ENCODE data around the gene BBLN. TPM values are rescaled to one million over a fixed set of nuclear protein-coding genes. Genes with fewer than 3 reads are reported as not detected.

Gene BBLN
- polyA plus RNA-seq, 6 donors from 2014 or later: 74.7 to 98.3 (median 93.5) TPM

DNA sequence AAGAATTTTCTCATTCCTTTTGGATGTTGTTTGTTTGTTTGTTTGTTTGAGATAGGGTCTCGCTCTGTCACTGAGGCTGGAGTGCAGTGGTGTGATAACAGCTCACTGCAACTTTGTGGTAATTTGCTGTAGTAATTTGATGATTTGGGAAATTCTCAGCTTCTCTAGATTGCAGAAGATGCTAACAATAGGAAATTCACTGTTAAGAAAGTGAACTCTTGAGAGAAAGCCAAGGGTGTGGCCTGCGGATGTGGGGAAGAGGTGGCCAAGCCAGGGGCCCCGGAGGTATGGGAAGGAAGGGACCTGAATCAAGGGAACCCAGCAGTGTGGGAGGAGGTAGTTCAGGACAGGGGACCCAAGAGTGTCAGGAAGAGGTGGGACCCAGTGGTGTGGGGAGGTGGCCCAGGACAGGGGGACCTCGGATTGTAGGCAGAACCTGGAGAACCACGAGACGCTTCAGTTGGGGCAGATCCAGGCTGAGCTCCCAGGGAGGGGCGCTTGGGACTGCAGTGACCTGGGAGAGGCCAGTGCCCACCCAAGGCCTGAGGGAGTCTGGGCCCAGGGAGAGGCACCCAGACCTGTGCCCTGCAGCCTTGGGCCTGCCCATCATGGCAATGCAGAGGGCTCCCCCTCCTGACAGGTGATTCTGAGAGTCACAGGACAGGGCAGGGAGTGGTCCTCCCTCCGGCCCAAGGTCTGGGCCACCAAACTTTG is 16.4 kb upstream of the BBLN start:
- H3K4me1 Mint-ChIP-seq: peaks cover 0 to 3% (median 0%) of the 10 kb centered on the region in 3 donors

DNA sequence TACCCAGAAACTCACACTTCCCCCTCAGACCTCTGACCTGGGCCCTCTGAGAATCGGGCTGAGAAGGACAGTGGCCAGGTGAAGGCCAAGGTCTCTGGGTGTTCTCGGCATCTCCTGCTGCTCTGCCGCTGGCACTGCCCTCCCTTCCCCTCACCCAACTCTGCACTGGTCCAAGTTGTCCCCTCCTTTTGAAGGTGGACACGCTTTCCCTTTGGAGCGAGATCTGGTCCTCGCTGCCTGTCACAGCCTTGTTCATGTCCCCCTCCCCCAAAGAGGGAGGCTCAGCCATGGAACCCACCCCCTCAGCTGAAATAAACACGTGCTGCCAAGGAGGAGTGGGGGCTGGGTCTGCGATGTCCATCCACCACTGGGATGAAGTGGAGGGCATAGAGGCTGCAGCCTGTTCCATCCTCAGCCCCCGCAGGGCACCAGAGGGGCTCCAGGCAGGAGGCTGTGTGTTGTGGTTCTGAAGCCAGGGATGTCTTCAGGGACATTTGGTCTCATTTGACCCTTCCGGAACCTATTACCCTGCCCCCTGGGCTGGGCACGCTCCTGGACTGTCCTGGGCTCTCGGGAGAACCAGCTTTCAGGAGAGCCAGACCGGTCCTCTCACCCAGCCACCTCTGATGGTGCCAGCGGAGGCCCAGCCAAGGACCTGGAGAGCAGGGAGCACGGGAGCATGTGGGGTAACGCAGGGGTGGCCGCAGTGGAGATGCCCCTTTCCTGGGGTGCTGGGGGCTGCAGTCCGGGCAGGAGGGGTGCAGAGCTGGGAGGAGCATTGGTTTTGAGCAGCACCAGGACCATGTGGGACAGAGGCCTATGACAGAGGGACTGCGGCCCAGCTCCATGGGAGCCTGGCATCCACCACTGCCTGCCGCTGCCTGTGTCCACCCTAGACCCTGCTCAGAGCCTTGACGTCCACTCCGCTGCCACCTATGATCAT is 15.6 kb upstream of the BBLN start:
- Mint-ChIP-seq H3K27ac (no peak overlapping the region), H3K27me3 (peaks cover 0 to 7% (median 0%) of the 10 kb centered on the region in 3 donors), H3K9me3 (no peaks in the 10 kb centered on the region), H3K4me3 (no peak overlapping the region), H3K4me1 (peaks cover 0 to 3% (median 0%) of the 10 kb centered on the region in 3 donors), H3K36me3 (no peaks in the 10 kb centered on the region)
- DNase-seq (no peak), ATAC-seq (ENCODE audit: low read depth in 2 of 2) (no peak)

More for the DNA sequence above, 16.4 kb upstream of the BBLN start:
- H3K4me3 Mint-ChIP-seq: no peak overlapping the region
- ATAC-seq (ENCODE audit: low read depth in 2 of 2) (no peak), DNase-seq (no peak)
- H3K27me3 Mint-ChIP-seq: peaks cover 0 to 7% (median 0%) of the 10 kb centered on the region in 3 donors
- no peaks in the 10 kb centered on the region for H3K9me3 Mint-ChIP-seq
- H3K27ac Mint-ChIP-seq: peak overlapping the region in 1 of 6 donors; percentile 36
- H3K36me3 Mint-ChIP-seq: no peaks in the 10 kb centered on the region

GRCh38 chr9:128145536-128145935 is 14.5 kb upstream of the BBLN start:
- peaks cover 0 to 7% (median 3%) of the 10 kb centered on the region in 3 donors for H3K27me3 Mint-ChIP-seq
- ATAC-seq (ENCODE audit: low read depth in 2 of 2) (no peak), DNase-seq (no peak)
- peaks cover 0 to 3% (median 0%) of the 10 kb centered on the region in 3 donors for H3K4me1 Mint-ChIP-seq
- H3K9me3 Mint-ChIP-seq: no peaks in the 10 kb centered on the region
- no peaks in the 10 kb centered on the region for H3K36me3 Mint-ChIP-seq
- no peak overlapping the region for H3K27ac Mint-ChIP-seq
- H3K4me3 Mint-ChIP-seq: no peak overlapping the region

DNA sequence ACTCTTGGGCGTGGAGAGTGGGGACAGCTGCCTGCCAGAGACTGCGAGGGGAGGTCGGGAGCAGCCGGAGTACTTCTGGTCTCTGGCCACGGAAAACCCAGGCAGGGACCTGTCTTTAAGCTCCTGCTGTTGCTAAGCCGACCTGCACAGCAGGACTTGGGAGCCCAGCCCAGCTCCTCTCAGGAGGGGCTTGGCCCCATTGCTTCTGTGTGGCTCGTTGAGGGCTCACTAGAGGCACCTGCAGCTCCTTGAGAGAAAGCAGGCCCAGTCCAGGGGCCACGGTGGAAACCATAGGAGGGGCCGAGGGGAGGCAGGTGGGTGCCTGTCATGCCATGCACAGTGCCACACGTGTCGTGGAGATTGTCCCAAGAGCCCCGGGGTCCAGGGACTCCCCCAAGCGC is 14.1 kb upstream of the BBLN start:
- Mint-ChIP-seq H3K27ac (no peak overlapping the region), H3K4me3 (no peak overlapping the region), H3K4me1 (peaks cover 0 to 7% (median 0%) of the 10 kb centered on the region in 3 donors), H3K36me3 (no peaks in the 10 kb centered on the region), H3K9me3 (no peaks in the 10 kb centered on the region), H3K27me3 (peaks cover 0 to 7% (median 7%) of the 10 kb centered on the region in 3 donors)
- DNase-seq (no peak), ATAC-seq (ENCODE audit: low read depth in 2 of 2) (no peak)

DNA sequence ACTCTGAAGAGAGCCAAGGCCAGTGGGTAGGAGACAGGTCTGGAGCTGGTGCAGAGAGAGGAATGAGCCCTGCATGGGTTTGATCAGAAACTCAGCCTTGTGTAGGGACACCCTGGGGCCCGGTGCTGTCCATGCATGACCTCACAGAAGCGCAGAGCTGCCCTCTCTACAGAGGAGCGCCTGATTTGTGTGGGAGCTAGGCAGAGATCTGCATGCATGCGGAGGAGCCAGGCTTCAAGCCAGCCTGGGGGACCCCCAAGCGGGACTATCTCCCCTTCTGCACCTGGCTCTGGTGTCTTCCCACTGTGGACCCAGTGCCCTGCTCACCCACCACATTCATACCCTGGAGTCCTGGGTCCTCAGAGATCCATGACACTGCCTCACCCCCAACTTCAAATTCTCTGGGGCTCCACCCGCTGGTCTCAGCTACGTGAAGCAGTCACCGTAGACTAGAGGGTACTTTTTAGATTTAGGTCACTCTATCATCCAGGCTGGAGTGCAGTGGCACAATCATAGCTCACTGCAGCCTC is 13.4 kb upstream of the BBLN start:
- ATAC-seq (ENCODE audit: low read depth in 2 of 2) (no peak), DNase-seq (no peak)
- Mint-ChIP-seq H3K4me3 (no peak overlapping the region), H3K4me1 (peaks cover 0 to 9% (median 0%) of the 10 kb centered on the region in 3 donors), H3K36me3 (no peaks in the 10 kb centered on the region), H3K27ac (peak overlapping the region in 1 of 6 donors; percentile 28), H3K27me3 (peaks cover 0 to 10% (median 7%) of the 10 kb centered on the region in 3 donors), H3K9me3 (no peaks in the 10 kb centered on the region)

DNA sequence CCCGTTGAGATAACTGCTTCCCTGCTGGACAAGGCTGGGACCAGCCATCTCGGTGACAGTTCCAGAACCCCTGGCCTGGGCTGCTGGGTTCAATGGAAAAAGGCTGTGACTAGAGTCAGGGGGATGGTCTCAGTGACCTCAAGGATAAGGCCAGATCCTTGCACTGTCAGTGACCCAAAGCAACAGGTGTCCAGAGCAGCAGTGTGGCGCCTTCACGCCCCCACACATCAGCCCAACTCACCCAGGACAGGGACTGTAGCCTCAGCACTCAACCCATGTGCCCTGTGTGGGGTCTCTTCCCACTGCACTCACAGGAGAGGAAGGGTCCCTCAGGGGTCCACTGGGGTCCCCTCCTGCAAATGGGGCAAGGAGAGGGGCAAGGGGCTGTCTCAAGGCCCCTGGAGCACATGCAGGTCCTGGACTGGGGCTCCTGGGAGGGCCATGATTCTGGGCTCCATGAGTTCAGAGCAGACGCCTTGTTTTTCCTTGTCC is 11.5 kb upstream of the BBLN start:
- no peak overlapping the region for H3K4me3 Mint-ChIP-seq
- no peak for DNase-seq
- ATAC-seq (ENCODE audit: low read depth in 2 of 2): no peak
- H3K36me3 Mint-ChIP-seq: no peaks in the 10 kb centered on the region
- peaks cover 0 to 6% (median 0%) of the 10 kb centered on the region in 3 donors for H3K4me1 Mint-ChIP-seq
- peak overlapping the region in 1 of 6 donors; percentile 42 for H3K27ac Mint-ChIP-seq
- peaks cover 0 to 10% (median 0%) of the 10 kb centered on the region in 3 donors for H3K27me3 Mint-ChIP-seq
- no peaks in the 10 kb centered on the region for H3K9me3 Mint-ChIP-seq

DNA sequence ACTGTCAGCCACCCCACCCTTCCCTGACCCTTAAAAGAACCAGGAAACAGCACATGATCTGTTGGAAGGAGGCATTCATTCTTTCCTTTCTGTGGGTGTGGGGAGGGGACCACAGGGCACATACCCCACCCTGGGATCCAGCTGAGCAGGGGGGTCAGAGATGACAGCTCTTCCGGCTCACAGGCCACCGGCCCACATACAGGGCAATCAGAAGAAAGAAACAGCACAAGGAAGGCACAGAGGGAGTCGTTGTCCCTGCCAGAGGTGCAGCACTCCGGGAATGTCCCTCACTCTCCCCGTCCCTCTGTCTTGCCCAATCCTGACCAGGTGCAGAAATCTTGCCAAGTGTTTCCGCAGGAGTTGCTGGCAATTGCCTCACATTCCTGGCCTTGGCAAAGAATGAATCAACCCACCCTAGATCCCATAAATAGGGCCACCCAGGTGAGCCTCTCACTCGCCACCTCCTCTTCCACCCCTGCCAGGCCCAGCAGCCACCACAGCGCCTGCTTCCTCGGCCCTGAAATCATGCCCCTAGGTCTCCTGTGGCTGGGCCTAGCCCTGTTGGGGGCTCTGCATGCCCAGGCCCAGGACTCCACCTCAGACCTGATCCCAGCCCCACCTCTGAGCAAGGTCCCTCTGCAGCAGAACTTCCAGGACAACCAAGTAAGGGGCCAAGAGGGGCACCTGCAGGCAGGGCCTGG is 10.9 kb upstream of the BBLN start, which contains the start of gene LCN2:
LCN2 (plus strand) TSS at position 453 of the 701 bp plus-strand sequence; CDS start at position 526, 73 bp downstream.
- no peak for DNase-seq
- ATAC-seq (ENCODE audit: low read depth in 2 of 2): no peak
- H3K36me3 Mint-ChIP-seq: no peaks in the 10 kb centered on the region
- peaks cover 0 to 6% (median 0%) of the 10 kb centered on the region in 3 donors for H3K4me1 Mint-ChIP-seq
- H3K4me3 Mint-ChIP-seq: no peak within 1 kb of the TSS
- peak within 1 kb of the TSS in 2 of 6 donors; percentile 36 to 42 for H3K27ac Mint-ChIP-seq
- no peaks in the 10 kb centered on the region for H3K9me3 Mint-ChIP-seq
- peaks cover 0 to 10% (median 0%) of the 10 kb centered on the region in 3 donors for H3K27me3 Mint-ChIP-seq

DNA sequence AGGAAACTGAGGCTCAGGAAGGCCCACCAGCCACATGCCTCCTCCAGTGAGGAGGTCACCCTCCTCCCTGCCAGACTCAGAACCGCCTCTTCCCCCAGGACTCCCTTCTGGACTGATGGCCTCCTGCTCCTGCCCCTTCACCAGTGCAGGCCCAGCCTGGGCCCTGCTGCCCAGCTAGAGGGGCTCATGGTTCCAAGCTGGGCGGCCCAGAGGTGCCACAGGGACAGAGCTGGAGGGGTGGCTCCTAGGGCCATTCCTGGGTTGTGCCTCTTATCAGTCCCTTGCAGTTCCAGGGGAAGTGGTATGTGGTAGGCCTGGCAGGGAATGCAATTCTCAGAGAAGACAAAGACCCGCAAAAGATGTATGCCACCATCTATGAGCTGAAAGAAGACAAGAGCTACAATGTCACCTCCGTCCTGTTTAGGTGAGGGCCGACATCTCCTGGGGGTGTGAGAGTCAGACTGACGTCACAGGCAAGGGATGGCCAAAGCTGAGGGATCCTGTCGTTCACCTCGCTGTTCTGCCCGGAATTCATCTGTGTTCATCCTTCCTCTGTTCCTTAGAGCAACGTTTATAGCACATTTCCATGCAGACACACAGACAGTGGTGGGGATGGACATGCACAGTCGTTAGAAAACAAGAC is 10.0 kb upstream of the BBLN start:
- H3K4me1 Mint-ChIP-seq: peaks cover 0 to 6% (median 0%) of the 10 kb centered on the region in 3 donors
- no peaks in the 10 kb centered on the region for H3K36me3 Mint-ChIP-seq
- no peak for DNase-seq
- H3K27ac Mint-ChIP-seq: peak overlapping the region in 1 of 6 donors; percentile 36
- no peaks in the 10 kb centered on the region for H3K9me3 Mint-ChIP-seq
- no peak for ATAC-seq (ENCODE audit: low read depth in 2 of 2)
- no peak overlapping the region for H3K4me3 Mint-ChIP-seq
- peaks cover 0 to 10% (median 0%) of the 10 kb centered on the region in 3 donors for H3K27me3 Mint-ChIP-seq

DNA sequence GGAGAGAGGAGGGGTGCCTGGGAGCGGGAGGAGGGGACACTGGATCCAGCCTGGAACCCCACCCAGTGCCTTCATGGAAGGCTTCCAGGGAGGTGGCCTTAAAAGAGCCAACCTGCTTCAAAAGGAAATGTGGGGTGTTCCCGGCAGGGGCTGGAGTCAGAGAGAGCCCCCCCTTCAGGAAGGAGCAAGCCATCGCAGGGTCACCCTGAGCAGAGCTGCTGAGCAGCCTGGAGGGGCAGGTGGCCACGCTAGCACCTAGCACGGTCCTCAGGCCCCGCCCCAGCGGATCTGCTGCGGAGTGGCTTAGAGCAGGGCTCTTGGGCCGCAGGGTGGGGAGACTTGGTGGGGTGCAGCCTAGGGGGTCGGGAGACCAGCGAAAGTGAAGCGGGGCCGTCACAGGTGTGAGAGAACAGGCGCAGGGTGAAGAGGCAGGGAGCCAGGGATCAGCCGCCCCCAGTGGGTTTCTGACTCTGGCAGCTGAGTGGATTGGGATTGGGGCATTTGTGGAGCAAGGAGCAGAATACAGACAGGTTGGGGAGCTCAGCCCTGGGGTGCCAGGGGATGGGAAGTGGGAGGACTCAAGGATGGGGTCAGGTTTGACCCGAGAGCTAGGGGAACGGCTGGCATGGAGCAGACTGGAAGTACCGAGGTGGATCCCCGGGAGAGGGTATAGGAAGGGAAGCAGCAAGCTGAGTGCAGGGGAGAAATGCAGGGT is 9.3 kb upstream of the BBLN start:
- Mint-ChIP-seq H3K27me3 (peaks cover 0 to 10% (median 0%) of the 10 kb centered on the region in 3 donors), H3K9me3 (no peaks in the 10 kb centered on the region), H3K36me3 (no peaks in the 10 kb centered on the region), H3K27ac (peak overlapping the region in 3 of 6 donors; percentile 24 to 67 (median 42)), H3K4me1 (peaks cover 0 to 6% (median 0%) of the 10 kb centered on the region in 3 donors), H3K4me3 (no peak overlapping the region)
- ATAC-seq (ENCODE audit: low read depth in 2 of 2) (peak; percentile 35 to 40), DNase-seq (no peak)

- H3K4me3 Mint-ChIP-seq: no peak overlapping the region
- DNase-seq (no peak), ATAC-seq (ENCODE audit: low read depth in 2 of 2) (no peak)
- peak overlapping the region in 1 of 6 donors; percentile 42 for H3K27ac Mint-ChIP-seq
- H3K27me3 Mint-ChIP-seq: peaks cover 0 to 10% (median 0%) of the 10 kb centered on the region in 3 donors
- H3K36me3 Mint-ChIP-seq: no peaks in the 10 kb centered on the region
- H3K4me1 Mint-ChIP-seq: peaks cover 0 to 6% (median 0%) of the 10 kb centered on the region in 3 donors
- no peaks in the 10 kb centered on the region for H3K9me3 Mint-ChIP-seq
These were observed 8.5 kb upstream of the BBLN start for GRCh38 chr9:128151309-128152132.

Measured in naive B cell (primary cell).